Subcutaneous abdominal adipose tissue (tissue), 5 donors: ENCODE results near the gene EFCAB3.
"Not testable (repeated sequence)": the region's sequence is repeated elsewhere in the genome, so short reads cannot be mapped to it uniquely, and the experiment has no call there.

ENCODE experiments used
- H3K27ac ChIP-seq: one replicate; pipeline ENCODE4 v1.7.0; 2013; ENCODE audit warnings: low read depth, mild to moderate bottlenecking, inconsistent platforms, low read length, moderate library complexity
- H3K27me3 ChIP-seq, 5 donors: one replicate each; pipeline ENCODE4 v1.7.0; 2013; ENCODE audit warnings: low read length in 5 of 5, inconsistent platforms in 1 of 5; ENCODE audit not compliant: control insufficient read depth in 5 of 5, insufficient read depth in 4 of 5
- H3K36me3 ChIP-seq, 5 donors: one replicate each; pipeline ENCODE4 v1.7.0; 2013; ENCODE audit warnings: low read length in 5 of 5; ENCODE audit not compliant: control insufficient read depth in 5 of 5, insufficient read depth in 5 of 5
- H3K4me1 ChIP-seq, 5 donors: one replicate each; pipeline ENCODE4 v1.7.0; 2013; ENCODE audit warnings: low read length in 5 of 5, mild to moderate bottlenecking in 3 of 5, moderate library complexity in 1 of 5; ENCODE audit not compliant: control insufficient read depth in 5 of 5, insufficient read depth in 5 of 5
- H3K4me3 ChIP-seq, 5 donors: one replicate each; pipeline ENCODE4 v1.7.0; 2013; ENCODE audit warnings: low read length in 5 of 5, low read depth in 1 of 5
- H3K9ac ChIP-seq, 5 donors: one replicate each; pipeline ENCODE4 v1.7.0; 2013; ENCODE audit warnings: low read length in 5 of 5, mild to moderate bottlenecking in 4 of 5, moderate library complexity in 3 of 5
- H3K9me3 ChIP-seq, 5 donors: one replicate each; pipeline ENCODE4 v1.7.0; 2013; ENCODE audit warnings: low read length in 5 of 5; ENCODE audit not compliant: control insufficient read depth in 5 of 5
- donor health status: healthy.
- donor health status: healthy.
- donor health status: healthy.
- donor health status: healthy.
- donor health status: healthy.

The EFCAB3 gene

GRCh38 chr17:62413090-62413489 is 32.7 kb downstream of the EFCAB3 start:
- not testable (repeated sequence) for H3K4me1 ChIP-seq, H3K27ac ChIP-seq, H3K4me3 ChIP-seq, H3K36me3 ChIP-seq, H3K9ac ChIP-seq, H3K9me3 ChIP-seq, H3K27me3 ChIP-seq

- not testable (repeated sequence) for H3K27me3 ChIP-seq
- peak within 1 kb of the TSS; percentile 46 for H3K27ac ChIP-seq
- peak within 1 kb of the TSS; percentile 53 to 81 (median 59) for H3K9ac ChIP-seq
These were observed 43.5 kb downstream of the EFCAB3 start, which contains the start of gene METTL2A for GRCh38 chr17:62423647-62424461. Gene METTL2A (plus strand): TSS chr17:62423897. CDS start chr17:62423903, 6 bp downstream.

DNA sequence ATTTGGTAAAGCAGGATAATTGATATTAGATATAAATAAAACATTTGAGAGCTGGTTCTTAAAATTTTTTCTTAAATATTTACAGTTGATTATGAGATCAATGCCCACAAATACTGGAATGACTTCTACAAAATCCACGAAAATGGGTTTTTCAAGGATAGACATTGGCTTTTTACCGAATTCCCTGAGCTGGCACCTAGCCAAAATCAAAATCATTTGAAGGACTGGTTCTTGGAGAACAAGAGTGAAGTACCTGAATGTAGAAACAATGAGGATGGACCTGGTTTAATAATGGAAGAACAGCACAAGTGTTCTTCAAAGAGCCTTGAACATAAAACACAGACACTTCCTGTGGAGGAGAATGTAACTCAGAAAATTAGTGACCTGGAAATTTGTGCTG is 45.9 kb downstream of the EFCAB3 start:
- H3K4me3 ChIP-seq, H3K9me3 ChIP-seq, H3K27me3 ChIP-seq, H3K27ac ChIP-seq, H3K9ac ChIP-seq: not testable (repeated sequence)
- peaks cover 5 to 22% (median 8%) of the 10 kb centered on the region in 5 donors for H3K36me3 ChIP-seq
- H3K4me1 ChIP-seq = peaks cover 2 to 15% (median 13%) of the 10 kb centered on the region in 5 donors

More at GRCh38 chr17:62423647-62424461, 43.5 kb downstream of the EFCAB3 start, which contains the start of gene METTL2A:
- Histone ChIP-seq H3K36me3 (peaks cover 2 to 19% (median 7%) of the 10 kb centered on the region in 5 donors), H3K4me3 (peak within 1 kb of the TSS; percentile 72 to 89 (median 83)), H3K4me1 (peaks cover 2 to 15% (median 13%) of the 10 kb centered on the region in 5 donors)
- H3K9me3 ChIP-seq = not testable (repeated sequence)

DNA sequence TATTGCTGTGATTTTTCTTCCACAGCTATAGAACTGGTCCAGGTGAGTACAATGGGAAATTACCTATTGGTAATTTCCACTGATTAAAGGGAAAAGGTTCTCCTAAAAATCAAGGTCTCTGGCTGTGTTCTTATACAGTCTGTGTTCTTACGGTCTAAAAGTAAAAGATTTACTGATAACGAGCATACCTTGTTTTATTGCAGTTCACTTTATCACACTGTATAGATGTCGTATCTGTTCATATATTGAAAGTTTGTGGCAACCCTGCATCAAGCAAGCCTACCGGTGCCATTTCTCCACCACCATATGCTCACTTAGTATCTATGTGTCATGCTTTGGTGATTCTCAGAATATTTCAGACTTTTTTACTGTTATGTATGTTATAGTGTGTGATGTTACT is 54.9 kb downstream of the EFCAB3 start:
- H3K27ac ChIP-seq, H3K27me3 ChIP-seq, H3K4me3 ChIP-seq, H3K9me3 ChIP-seq, H3K4me1 ChIP-seq, H3K9ac ChIP-seq: not testable (repeated sequence)
- H3K36me3 ChIP-seq = peaks cover 6 to 12% (median 8%) of the 10 kb centered on the region in 5 donors

GRCh38 chr17:62441181-62441580 is 60.8 kb downstream of the EFCAB3 start:
- not testable (repeated sequence) for H3K9me3 ChIP-seq, H3K9ac ChIP-seq, H3K4me3 ChIP-seq, H3K27ac ChIP-seq, H3K4me1 ChIP-seq, H3K27me3 ChIP-seq
- H3K36me3 ChIP-seq = peaks cover 5 to 47% (median 36%) of the 10 kb centered on the region in 5 donors

DNA sequence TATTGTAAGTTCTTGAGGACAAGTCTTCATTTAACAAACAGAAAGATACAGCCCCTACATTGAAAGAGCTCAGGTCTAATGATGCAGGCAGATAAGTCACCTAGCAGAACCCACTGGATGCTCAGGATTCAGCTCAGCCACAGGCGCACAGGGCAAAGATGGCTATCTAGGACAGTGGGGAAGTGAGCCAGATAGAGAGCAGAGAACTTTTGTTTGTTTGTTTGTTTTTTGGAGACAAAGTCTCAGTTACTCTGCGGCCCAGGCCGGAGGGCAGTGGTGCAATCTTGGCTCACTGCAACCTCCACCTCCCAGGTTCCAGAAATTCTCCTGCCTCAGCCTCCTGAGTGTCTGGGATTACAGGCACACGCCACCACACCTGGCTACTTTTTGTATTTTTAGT is 63.7 kb downstream of the EFCAB3 start:
- Histone ChIP-seq H3K4me3 (no peak overlapping the region), H3K27me3 (no peaks in the 10 kb centered on the region), H3K4me1 (no peaks in the 10 kb centered on the region), H3K9me3 (no peaks in the 10 kb centered on the region), H3K9ac (no peak overlapping the region), H3K27ac (no peak overlapping the region), H3K36me3 (peaks cover 8 to 66% (median 55%) of the 10 kb centered on the region in 5 donors)

- not testable (repeated sequence) for H3K27ac ChIP-seq, H3K9me3 ChIP-seq, H3K4me3 ChIP-seq, H3K9ac ChIP-seq, H3K27me3 ChIP-seq, H3K4me1 ChIP-seq
- peaks cover 5 to 62% (median 51%) of the 10 kb centered on the region in 5 donors for H3K36me3 ChIP-seq
These were observed 65.4 kb downstream of the EFCAB3 start for GRCh38 chr17:62445791-62446190.

- H3K27me3 ChIP-seq, H3K9me3 ChIP-seq, H3K4me3 ChIP-seq, H3K27ac ChIP-seq, H3K4me1 ChIP-seq, H3K9ac ChIP-seq: not testable (repeated sequence)
- peaks cover 3 to 18% (median 15%) of the 10 kb centered on the region in 5 donors for H3K36me3 ChIP-seq
These were observed 71.8 kb downstream of the EFCAB3 start for GRCh38 chr17:62452195-62452594.

DNA sequence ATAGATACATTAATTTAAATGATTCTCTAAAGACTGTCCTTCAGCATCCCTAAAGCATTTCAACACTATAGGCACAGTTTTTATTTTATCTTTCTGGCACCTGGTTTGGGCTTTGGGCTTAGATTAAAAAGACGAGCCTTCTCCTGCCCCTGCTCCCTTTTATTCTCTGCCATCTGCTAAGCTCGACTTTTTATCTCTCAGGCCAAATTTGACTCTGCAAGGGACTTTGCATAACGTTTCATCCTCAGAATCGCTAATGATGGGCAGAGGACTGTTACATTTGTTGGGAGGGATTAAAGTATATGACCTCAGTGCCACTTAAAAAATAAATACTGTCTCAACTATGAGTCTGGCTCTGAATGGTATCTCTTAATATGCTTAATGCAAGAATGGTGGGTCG is 72.7 kb downstream of the EFCAB3 start:
- H3K36me3 ChIP-seq, H3K4me3 ChIP-seq, H3K9me3 ChIP-seq, H3K27me3 ChIP-seq, H3K27ac ChIP-seq, H3K9ac ChIP-seq, H3K4me1 ChIP-seq: not testable (repeated sequence)

- not testable (repeated sequence) for H3K27me3 ChIP-seq, H3K4me1 ChIP-seq, H3K36me3 ChIP-seq, H3K4me3 ChIP-seq, H3K9ac ChIP-seq, H3K9me3 ChIP-seq, H3K27ac ChIP-seq
These were observed 73.3 kb downstream of the EFCAB3 start for GRCh38 chr17:62453656-62454055.
